Loucy (cell line): Measurements from ENCODE around the gene DNM2.

Source experiments
- H2AFZ ChIP-seq: fragments of 200-600 bp; sonication (generic); 2 replicates; pipeline ENCODE4 v1.6.0; 2016; ENCODE audit warnings: antibody characterized with exemption, mild to moderate bottlenecking, low read length, moderate library complexity
- H3F3A ChIP-seq: fragments of 200-600 bp; 2 replicates; pipeline ENCODE4 v1.6.0; 2016; ENCODE audit warnings: antibody characterized with exemption, low read depth, mild to moderate bottlenecking
- H3K27me3 ChIP-seq: fragments of 200-600 bp; sonication (generic); 2 replicates; pipeline ENCODE4 v1.6.1; 2014; ENCODE audit warnings: low read length, mild to moderate bottlenecking; ENCODE audit not compliant: insufficient read depth, poor library complexity, severe bottlenecking
- H3K36me3 ChIP-seq: fragments of 200-600 bp; sonication (generic); 2 replicates; pipeline ENCODE4 v1.6.1; 2016; ENCODE audit warnings: low read length; ENCODE audit not compliant: insufficient read depth
- H3K4me1 ChIP-seq: fragments of 200-600 bp; sonication (generic); 2 replicates; pipeline ENCODE4 v1.5.1; 2014; ENCODE audit warnings: low read length, mild to moderate bottlenecking; ENCODE audit not compliant: insufficient read depth, poor library complexity, severe bottlenecking
- H3K4me2 ChIP-seq: fragments of 200-600 bp; sonication (generic); 2 replicates; pipeline ENCODE4 v1.6.0; 2014; ENCODE audit warnings: antibody characterized with exemption, low read length, low read depth, mild to moderate bottlenecking; ENCODE audit not compliant: poor library complexity, severe bottlenecking
- H3K4me3 ChIP-seq: fragments of 200-600 bp; sonication (generic); 2 replicates; pipeline ENCODE4 v1.5.1; 2014; ENCODE audit warnings: low read length, mild to moderate bottlenecking, mixed read lengths; ENCODE audit not compliant: poor library complexity, severe bottlenecking
- H3K79me2 ChIP-seq: fragments of 200-600 bp; sonication (generic); 2 replicates; pipeline ENCODE4 v1.6.1; 2014; ENCODE audit warnings: low read length; ENCODE audit not compliant: insufficient read depth
- H3K9ac ChIP-seq: fragments of 200-600 bp; sonication (generic); 2 replicates; pipeline ENCODE4 v1.6.0; 2014; ENCODE audit warnings: mild to moderate bottlenecking, low read depth, low read length, moderate library complexity; ENCODE audit not compliant: poor library complexity, severe bottlenecking
- H3K9me2 ChIP-seq: fragments of 200-600 bp; sonication (generic); replicated peaks from 2 replicates; pipeline ENCODE4 v1.6.1; 2016; ENCODE audit warnings: low read depth, low read length, mixed read lengths
- H3K9me3 ChIP-seq: fragments of 200-600 bp; sonication (generic); 2 replicates; pipeline ENCODE4 v1.6.1; 2014; ENCODE audit warnings: mild to moderate bottlenecking, antibody characterized with exemption, low read length, low read depth; ENCODE audit not compliant: insufficient read depth
- H4K20me1 ChIP-seq: fragments of 200-600 bp; sonication (generic); 2 replicates; pipeline ENCODE4 v1.6.0; 2014; ENCODE audit warnings: antibody characterized with exemption, low read length, mild to moderate bottlenecking; ENCODE audit not compliant: insufficient read depth, poor library complexity, severe bottlenecking
- EZH2phosphoT487 ChIP-seq: fragments of 200-600 bp; IDR thresholded peaks from 2 replicates; pipeline ENCODE4 v1.6.1; 2018; ENCODE audit warnings: antibody characterized with exemption, mild to moderate bottlenecking, moderate library complexity, borderline replicate concordance
- TF ChIP-seq, protein P1 (sequence below): fragments of 200-600 bp; sonication (generic); conservative IDR thresholded peaks from 2 replicates; pipeline ENCODE4 v1.5.1; 2014; ENCODE audit warnings: mild to moderate bottlenecking, antibody characterized with exemption, low read length

The DNM2 gene

DNA sequence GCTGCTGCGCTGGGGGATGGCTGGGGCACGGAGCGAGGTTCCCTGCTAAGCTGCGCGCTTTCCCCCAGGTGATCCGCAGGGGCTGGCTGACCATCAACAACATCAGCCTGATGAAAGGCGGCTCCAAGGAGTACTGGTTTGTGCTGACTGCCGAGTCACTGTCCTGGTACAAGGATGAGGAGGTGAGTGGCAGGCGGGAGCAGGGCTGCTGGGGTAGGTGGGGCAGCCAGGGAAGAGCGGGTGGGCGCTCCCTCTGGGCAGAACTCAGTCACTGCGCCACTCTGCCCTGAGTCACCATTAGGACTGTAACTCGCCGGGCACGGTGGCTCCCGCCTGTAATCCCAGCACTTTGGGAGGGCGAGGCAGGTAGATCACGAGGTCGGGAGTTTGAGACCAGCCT is 94.3 kb downstream of the DNM2 start:
- Histone ChIP-seq H3K9ac (no peak overlapping the region), H3K9me2 (no peaks in the 10 kb centered on the region), H3K79me2 (no peaks in the 10 kb centered on the region), H2AFZ (no peak overlapping the region), H3K4me2 (no peak overlapping the region), H3K9me3 (no peaks in the 10 kb centered on the region), H3K4me3 (no peak overlapping the region), H3K4me1 (peaks cover 4% of the 10 kb centered on the region), H4K20me1 (no peaks in the 10 kb centered on the region), H3K27me3 (no peaks in the 10 kb centered on the region), H3K36me3 (peaks cover 49% of the 10 kb centered on the region; the same call in 1 of the 2 replicates), H3F3A (no peaks in the 10 kb centered on the region)
- TF ChIP-seq, protein P1, sequence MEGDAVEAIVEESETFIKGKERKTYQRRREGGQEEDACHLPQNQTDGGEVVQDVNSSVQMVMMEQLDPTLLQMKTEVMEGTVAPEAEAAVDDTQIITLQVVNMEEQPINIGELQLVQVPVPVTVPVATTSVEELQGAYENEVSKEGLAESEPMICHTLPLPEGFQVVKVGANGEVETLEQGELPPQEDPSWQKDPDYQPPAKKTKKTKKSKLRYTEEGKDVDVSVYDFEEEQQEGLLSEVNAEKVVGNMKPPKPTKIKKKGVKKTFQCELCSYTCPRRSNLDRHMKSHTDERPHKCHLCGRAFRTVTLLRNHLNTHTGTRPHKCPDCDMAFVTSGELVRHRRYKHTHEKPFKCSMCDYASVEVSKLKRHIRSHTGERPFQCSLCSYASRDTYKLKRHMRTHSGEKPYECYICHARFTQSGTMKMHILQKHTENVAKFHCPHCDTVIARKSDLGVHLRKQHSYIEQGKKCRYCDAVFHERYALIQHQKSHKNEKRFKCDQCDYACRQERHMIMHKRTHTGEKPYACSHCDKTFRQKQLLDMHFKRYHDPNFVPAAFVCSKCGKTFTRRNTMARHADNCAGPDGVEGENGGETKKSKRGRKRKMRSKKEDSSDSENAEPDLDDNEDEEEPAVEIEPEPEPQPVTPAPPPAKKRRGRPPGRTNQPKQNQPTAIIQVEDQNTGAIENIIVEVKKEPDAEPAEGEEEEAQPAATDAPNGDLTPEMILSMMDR, result no peak
- TF ChIP-seq EZH2phosphoT487, result no peak

DNA sequence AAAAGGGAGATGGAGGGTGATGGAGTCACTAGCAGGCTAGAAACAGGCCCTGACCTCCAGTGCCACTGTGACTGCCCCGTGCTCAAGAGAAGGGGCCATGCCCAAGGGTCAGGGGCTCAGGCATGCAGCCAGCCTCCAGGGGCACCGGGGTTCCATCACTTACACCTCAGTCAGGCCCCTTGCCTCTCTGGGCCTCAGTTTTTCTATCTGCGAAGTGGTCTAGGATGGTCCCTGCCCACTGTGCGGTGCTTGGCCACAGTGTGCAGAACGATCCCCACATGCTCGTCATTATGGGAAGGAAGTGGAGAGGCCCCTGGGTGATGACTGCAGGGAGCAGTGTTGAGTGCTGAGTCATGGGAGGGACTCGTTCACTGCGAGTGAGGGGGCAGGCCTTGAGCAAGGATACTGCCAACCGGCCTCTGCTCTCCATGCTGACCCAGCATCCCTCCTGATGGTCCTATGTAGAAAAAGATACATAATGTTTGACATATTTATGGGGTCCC is 95.1 kb downstream of the DNM2 start:
- Histone ChIP-seq H4K20me1 (no peaks in the 10 kb centered on the region), H3F3A (no peaks in the 10 kb centered on the region), H3K9ac (peak overlapping the region; percentile 13), H3K4me2 (peak overlapping the region; percentile 6), H3K27me3 (no peaks in the 10 kb centered on the region), H3K9me2 (no peaks in the 10 kb centered on the region), H3K36me3 (peaks cover 49% of the 10 kb centered on the region; the same call in 1 of the 2 replicates), H3K9me3 (no peaks in the 10 kb centered on the region), H2AFZ (no peak overlapping the region), H3K4me1 (peaks cover 4% of the 10 kb centered on the region), H3K4me3 (no peak overlapping the region), H3K79me2 (no peaks in the 10 kb centered on the region)
- TF ChIP-seq EZH2phosphoT487, result no peak
- TF ChIP-seq, protein P1, result no peak

DNA sequence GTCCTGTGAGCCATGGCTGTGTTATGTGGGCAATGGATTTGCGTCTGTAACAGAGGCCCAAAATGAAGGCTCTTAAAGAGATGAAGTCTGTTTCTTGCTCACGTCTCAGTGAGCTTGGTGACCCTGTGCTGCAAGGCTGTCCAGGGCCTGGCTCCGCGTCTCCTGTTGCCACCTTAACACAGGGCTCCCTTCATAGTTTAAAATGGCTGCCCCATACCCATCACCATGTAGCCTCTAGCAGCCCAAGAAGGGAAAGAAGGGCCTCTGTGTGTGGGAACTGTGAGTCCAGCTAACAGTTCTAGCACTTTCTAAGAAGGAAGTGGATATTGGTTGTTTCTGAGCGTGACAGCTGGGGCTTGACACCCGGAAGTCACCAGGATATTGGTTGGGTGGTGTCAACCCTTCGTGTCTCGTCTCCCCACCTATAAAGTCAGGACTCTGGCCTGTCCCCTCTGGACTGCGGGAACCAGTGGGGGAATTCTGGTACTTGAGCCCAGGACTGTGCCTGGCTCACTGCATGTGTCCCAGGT is 97.2 kb downstream of the DNM2 start:
- Histone ChIP-seq H3K79me2 (no peaks in the 10 kb centered on the region), H3K9me2 (no peaks in the 10 kb centered on the region), H3K36me3 (peaks cover 38% of the 10 kb centered on the region; the same call in 1 of the 2 replicates), H3K4me3 (no peak overlapping the region), H3K4me2 (no peak overlapping the region), H4K20me1 (no peaks in the 10 kb centered on the region), H3K9me3 (no peaks in the 10 kb centered on the region), H2AFZ (no peak overlapping the region), H3K27me3 (no peaks in the 10 kb centered on the region), H3K4me1 (peaks cover 4% of the 10 kb centered on the region), H3K9ac (no peak overlapping the region), H3F3A (no peaks in the 10 kb centered on the region)
- TF ChIP-seq EZH2phosphoT487, result no peak
- TF ChIP-seq, protein P1, result no peak
